ENCODE data around the gene MEMO1. TPM values are rescaled to one million over a fixed set of nuclear protein-coding genes. Genes with fewer than 3 reads are reported as not detected.

The MEMO1 gene
- total RNA-seq, 2 donors from 2014 or later: 25.3 to 27.2 TPM

- no peaks in the 10 kb centered on the region for H3K9me3 ChIP-seq
- H3K27ac ChIP-seq: no peak overlapping the region
- H3K27me3 ChIP-seq (replicated peaks; ENCODE audit: insufficient read depth): no peaks in the 10 kb centered on the region
- no peak for DNase-seq (ENCODE audit: low spot score)
- TF ChIP-seq CTCF (IDR thresholded peaks at IDR 0.05): no peak
- peaks cover 0 to 3% of the 10 kb centered on the region in 2 donors for H3K4me1 ChIP-seq (ENCODE audit: control insufficient read depth in 1 of 2, low read depth in 2 of 2)
- ATAC-seq (ENCODE audit: insufficient number of reproducible peaks, low FRiP score, low read depth): no peak
- H3K4me3 ChIP-seq: no peak overlapping the region
- H3K36me3 ChIP-seq: peaks cover 4% of the 10 kb centered on the region
These were observed 85.3 kb downstream of the MEMO1 start for GRCh38 chr2:31925517-31925916.

GRCh38 chr2:31923662-31924061 is 87.1 kb downstream of the MEMO1 start:
- Histone ChIP-seq H3K9me3 (no peaks in the 10 kb centered on the region), H3K27ac (no peak overlapping the region), H3K36me3 (peaks cover 4% of the 10 kb centered on the region), H3K4me3 (no peak overlapping the region), H3K27me3 (replicated peaks; ENCODE audit: insufficient read depth) (no peaks in the 10 kb centered on the region), H3K4me1 (ENCODE audit: control insufficient read depth in 1 of 2, low read depth in 2 of 2) (peaks cover 0 to 3% of the 10 kb centered on the region in 2 donors)
- DNase-seq (ENCODE audit: low spot score): no peak
- no peak for TF ChIP-seq CTCF (IDR thresholded peaks at IDR 0.05)
- ATAC-seq (ENCODE audit: insufficient number of reproducible peaks, low FRiP score, low read depth): no peak

GRCh38 chr2:31922542-31923408 is 88.0 kb downstream of the MEMO1 start:
- H3K4me1 ChIP-seq (ENCODE audit: control insufficient read depth in 1 of 2, low read depth in 2 of 2): peaks cover 0 to 3% of the 10 kb centered on the region in 2 donors
- no peak for TF ChIP-seq CTCF (IDR thresholded peaks at IDR 0.05)
- H3K9me3 ChIP-seq: no peaks in the 10 kb centered on the region
- no peak overlapping the region for H3K27ac ChIP-seq
- peaks cover 4% of the 10 kb centered on the region for H3K36me3 ChIP-seq
- ATAC-seq (ENCODE audit: insufficient number of reproducible peaks, low FRiP score, low read depth) (no peak), DNase-seq (ENCODE audit: low spot score) (no peak)
- H3K27me3 ChIP-seq (replicated peaks; ENCODE audit: insufficient read depth): no peaks in the 10 kb centered on the region
- H3K4me3 ChIP-seq: no peak overlapping the region

- ATAC-seq (ENCODE audit: insufficient number of reproducible peaks, low FRiP score, low read depth): no peak
- DNase-seq (ENCODE audit: low spot score): no peak
- H3K27me3 ChIP-seq (replicated peaks; ENCODE audit: insufficient read depth): no peaks in the 10 kb centered on the region
- H3K4me3 ChIP-seq: no peak overlapping the region
- no peaks in the 10 kb centered on the region for H3K36me3 ChIP-seq
- no peaks in the 10 kb centered on the region for H3K9me3 ChIP-seq
- no peak overlapping the region for H3K27ac ChIP-seq
- no peak for TF ChIP-seq CTCF (IDR thresholded peaks at IDR 0.05)
- H3K4me1 ChIP-seq (ENCODE audit: control insufficient read depth in 1 of 2, low read depth in 2 of 2): peaks cover 0 to 3% of the 10 kb centered on the region in 2 donors
These were observed 89.8 kb downstream of the MEMO1 start for GRCh38 chr2:31920962-31921361.

GRCh38 chr2:31919499-31919898 is 91.3 kb downstream of the MEMO1 start:
- no peaks in the 10 kb centered on the region for H3K36me3 ChIP-seq
- TF ChIP-seq CTCF (IDR thresholded peaks at IDR 0.05): no peak
- DNase-seq (ENCODE audit: low spot score) (no peak), ATAC-seq (ENCODE audit: insufficient number of reproducible peaks, low FRiP score, low read depth) (no peak)
- no peaks in the 10 kb centered on the region for H3K9me3 ChIP-seq
- H3K27me3 ChIP-seq (replicated peaks; ENCODE audit: insufficient read depth): no peaks in the 10 kb centered on the region
- no peak overlapping the region for H3K27ac ChIP-seq
- no peak overlapping the region for H3K4me3 ChIP-seq
- H3K4me1 ChIP-seq (ENCODE audit: control insufficient read depth in 1 of 2, low read depth in 2 of 2): peaks cover 0 to 3% of the 10 kb centered on the region in 2 donors

Data from thoracic aorta (tissue), 2 donors.